GM12878 (cell line): Measurements from ENCODE around the gene SYNJ2BP.

Source experiments
- CEBPB ChIP-seq, 2 experiments: fragments of 150-350 bp in 1 of 2; IDR thresholded peaks; 2 replicates each; pipeline ENCODE4 v1.6.1; 2012 to 2014; ENCODE audit warnings: low read depth in 2 of 2, low read length in 2 of 2, borderline replicate concordance in 1 of 2, inconsistent platforms in 1 of 2
- KDM1A ChIP-seq: fragments of 200-600 bp; sonication (generic); IDR thresholded peaks from 2 replicates; pipeline ENCODE4 v1.6.1; 2016; ENCODE audit warnings: borderline replicate concordance
- POLR2A ChIP-seq: IDR thresholded peaks from 2 replicates; pipeline ENCODE4 v1.6.1; 2011; ENCODE audit warnings: low read depth, mild to moderate bottlenecking, low read length
- POLR2AphosphoS5 ChIP-seq: IDR thresholded peaks from 2 replicates; pipeline ENCODE4 v1.6.1; 2011; ENCODE audit warnings: mild to moderate bottlenecking, low read length, inconsistent platforms
- TAF1 ChIP-seq: IDR thresholded peaks from 2 replicates; pipeline ENCODE4 v1.6.1; 2011; ENCODE audit warnings: mild to moderate bottlenecking, low read depth, low read length, borderline replicate concordance
- TCF7 ChIP-seq: IDR thresholded peaks from 2 replicates; pipeline ENCODE4 v1.6.1; 2014; ENCODE audit warnings: antibody characterized with exemption, borderline replicate concordance
- ZBED1 ChIP-seq: IDR thresholded peaks from 2 replicates; pipeline ENCODE4 v1.6.1; 2016; ENCODE audit warnings: borderline replicate concordance
- TF ChIP-seq, protein P1 (sequence below), 3 experiments: IDR thresholded peaks in 2 of 3; conservative IDR thresholded peaks in 1 of 3; 2 replicates each; pipeline ENCODE4 v1.5.1; 2011; ENCODE audit warnings: low read depth in 3 of 3, low read length in 3 of 3, mild to moderate bottlenecking in 3 of 3, control low read depth in 2 of 3, moderate library complexity in 2 of 3, inconsistent platforms in 1 of 3, mixed read lengths in 1 of 3; ENCODE audit not compliant: control insufficient read depth in 2 of 3, insufficient read depth in 1 of 3; ENCODE audit errors: extremely low read depth in 1 of 3

GRCh38 chr14:70448633-70449340 lies 31.9 kb upstream of the SYNJ2BP start:
- TF ChIP-seq, protein P1, sequence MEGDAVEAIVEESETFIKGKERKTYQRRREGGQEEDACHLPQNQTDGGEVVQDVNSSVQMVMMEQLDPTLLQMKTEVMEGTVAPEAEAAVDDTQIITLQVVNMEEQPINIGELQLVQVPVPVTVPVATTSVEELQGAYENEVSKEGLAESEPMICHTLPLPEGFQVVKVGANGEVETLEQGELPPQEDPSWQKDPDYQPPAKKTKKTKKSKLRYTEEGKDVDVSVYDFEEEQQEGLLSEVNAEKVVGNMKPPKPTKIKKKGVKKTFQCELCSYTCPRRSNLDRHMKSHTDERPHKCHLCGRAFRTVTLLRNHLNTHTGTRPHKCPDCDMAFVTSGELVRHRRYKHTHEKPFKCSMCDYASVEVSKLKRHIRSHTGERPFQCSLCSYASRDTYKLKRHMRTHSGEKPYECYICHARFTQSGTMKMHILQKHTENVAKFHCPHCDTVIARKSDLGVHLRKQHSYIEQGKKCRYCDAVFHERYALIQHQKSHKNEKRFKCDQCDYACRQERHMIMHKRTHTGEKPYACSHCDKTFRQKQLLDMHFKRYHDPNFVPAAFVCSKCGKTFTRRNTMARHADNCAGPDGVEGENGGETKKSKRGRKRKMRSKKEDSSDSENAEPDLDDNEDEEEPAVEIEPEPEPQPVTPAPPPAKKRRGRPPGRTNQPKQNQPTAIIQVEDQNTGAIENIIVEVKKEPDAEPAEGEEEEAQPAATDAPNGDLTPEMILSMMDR (IDR thresholded peaks at IDR 0.05 in 2 of 3, conservative IDR thresholded peaks at IDR 0.05 in 1 of 3; ENCODE audit: control insufficient read depth in 2 of 3, extremely low read depth in 1 of 3, insufficient read depth in 1 of 3, low read depth in 3 of 3, low read length in 3 of 3): no peak
- TF ChIP-seq TAF1 (no peak), CEBPB (IDR thresholded peaks at IDR 0.05; ENCODE audit: borderline replicate concordance in 1 of 2, low read depth in 2 of 2, low read length in 2 of 2) (no peak), TCF7 (no peak), ZBED1 (no peak), KDM1A (no peak), POLR2A (no peak), POLR2AphosphoS5 (no peak)
